ENCODE results near the gene DUSP19. TPM values are rescaled to one million over a fixed set of nuclear protein-coding genes. Genes with fewer than 3 reads are reported as not detected.

Gene DUSP19
- total and polyA plus RNA-seq, 2 of the 13 experiments (the other 11 are each of a cell fraction or from before 2014, with no cell fraction given): 1.3 to 1.9 TPM

DNA sequence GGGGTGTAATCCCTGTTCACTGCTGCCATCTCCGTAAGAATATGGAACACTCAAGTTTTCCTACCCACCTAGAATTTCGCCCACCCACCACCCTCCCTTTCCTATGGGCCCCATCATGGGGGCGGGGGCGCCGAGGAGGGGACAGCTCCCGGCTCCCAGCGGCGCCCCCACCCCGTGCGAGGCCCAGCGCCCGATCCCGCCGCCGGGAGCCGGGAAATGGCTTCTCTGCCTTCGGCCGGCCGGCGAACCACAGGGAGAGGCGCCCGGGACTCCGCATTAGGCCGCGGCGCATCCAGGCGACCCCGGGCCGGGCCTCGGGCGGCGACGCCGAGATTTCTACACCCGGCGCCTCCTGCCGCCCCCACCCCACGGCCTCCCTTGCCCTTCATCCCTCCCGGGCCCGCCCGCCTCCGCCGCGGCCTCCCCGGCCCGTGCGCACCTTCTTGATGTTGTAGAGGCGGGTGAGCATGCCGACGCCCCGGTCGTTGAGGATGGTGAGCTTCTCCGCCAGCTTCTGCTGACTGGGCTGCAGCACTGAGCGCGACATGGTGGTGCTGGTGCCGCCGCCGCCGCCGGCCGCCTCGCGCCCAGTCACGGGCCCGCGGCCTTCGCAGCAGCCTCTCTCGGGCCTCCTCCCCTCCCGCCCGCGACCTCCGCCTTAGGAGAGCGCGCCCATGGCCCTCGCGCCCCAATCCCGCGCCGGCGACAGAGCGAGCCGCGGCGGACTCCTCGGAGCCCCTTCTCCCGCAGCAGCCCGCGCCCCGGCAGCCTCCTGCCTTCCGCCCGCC lies 40.8 kb upstream of the DUSP19 start (continued):
- TF ChIP-seq, protein P1, sequence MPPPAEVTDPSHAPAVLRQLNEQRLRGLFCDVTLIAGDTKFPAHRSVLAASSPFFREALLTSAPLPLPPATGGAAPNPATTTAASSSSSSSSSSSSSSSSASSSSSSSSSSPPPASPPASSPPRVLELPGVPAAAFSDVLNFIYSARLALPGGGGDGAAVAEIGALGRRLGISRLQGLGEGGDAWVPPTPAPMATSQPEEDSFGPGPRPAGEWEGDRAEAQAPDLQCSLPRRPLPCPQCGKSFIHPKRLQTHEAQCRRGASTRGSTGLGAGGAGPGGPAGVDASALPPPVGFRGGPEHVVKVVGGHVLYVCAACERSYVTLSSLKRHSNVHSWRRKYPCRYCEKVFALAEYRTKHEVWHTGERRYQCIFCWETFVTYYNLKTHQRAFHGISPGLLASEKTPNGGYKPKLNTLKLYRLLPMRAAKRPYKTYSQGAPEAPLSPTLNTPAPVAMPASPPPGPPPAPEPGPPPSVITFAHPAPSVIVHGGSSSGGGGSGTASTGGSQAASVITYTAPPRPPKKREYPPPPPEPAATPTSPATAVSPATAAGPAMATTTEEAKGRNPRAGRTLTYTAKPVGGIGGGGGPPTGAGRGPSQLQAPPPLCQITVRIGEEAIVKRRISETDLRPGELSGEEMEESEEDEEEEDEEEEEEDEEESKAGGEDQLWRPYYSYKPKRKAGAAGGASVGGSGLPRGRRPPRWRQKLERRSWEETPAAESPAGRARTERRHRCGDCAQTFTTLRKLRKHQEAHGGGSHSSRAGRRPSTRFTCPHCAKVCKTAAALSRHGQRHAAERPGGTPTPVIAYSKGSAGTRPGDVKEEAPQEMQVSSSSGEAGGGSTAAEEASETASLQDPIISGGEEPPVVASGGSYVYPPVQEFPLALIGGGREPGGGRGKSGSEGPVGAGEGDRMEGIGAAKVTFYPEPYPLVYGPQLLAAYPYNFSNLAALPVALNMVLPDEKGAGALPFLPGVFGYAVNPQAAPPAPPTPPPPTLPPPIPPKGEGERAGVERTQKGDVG (CRISPR knock-in tag; IDR thresholded peaks at IDR 0.05; ENCODE audit: borderline replicate concordance): no peak
- TF ChIP-seq, protein P2, sequence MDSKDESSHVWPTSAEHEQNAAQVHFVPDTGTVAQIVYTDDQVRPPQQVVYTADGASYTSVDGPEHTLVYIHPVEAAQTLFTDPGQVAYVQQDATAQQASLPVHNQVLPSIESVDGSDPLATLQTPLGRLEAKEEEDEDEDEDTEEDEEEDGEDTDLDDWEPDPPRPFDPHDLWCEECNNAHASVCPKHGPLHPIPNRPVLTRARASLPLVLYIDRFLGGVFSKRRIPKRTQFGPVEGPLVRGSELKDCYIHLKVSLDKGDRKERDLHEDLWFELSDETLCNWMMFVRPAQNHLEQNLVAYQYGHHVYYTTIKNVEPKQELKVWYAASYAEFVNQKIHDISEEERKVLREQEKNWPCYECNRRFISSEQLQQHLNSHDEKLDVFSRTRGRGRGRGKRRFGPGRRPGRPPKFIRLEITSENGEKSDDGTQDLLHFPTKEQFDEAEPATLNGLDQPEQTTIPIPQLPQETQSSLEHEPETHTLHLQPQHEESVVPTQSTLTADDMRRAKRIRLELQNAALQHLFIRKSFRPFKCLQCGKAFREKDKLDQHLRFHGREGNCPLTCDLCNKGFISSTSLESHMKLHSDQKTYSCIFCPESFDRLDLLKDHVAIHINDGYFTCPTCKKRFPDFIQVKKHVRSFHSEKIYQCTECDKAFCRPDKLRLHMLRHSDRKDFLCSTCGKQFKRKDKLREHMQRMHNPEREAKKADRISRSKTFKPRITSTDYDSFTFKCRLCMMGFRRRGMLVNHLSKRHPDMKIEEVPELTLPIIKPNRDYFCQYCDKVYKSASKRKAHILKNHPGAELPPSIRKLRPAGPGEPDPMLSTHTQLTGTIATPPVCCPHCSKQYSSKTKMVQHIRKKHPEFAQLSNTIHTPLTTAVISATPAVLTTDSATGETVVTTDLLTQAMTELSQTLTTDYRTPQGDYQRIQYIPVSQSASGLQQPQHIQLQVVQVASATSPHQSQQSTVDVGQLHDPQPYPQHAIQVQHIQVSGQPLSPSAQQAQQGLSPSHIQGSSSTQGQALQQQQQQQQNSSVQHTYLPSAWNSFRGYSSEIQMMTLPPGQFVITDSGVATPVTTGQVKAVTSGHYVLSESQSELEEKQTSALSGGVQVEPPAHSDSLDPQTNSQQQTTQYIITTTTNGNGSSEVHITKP (CRISPR knock-in tag; IDR thresholded peaks at IDR 0.05; ENCODE audit: low read depth): no peak
- TF ChIP-seq ETV5 (CRISPR knock-in tag; IDR thresholded peaks at IDR 0.05; ENCODE audit: borderline replicate concordance) (0 out of 2 replicates have a peak, but pooled peaks have one; percentile 16), REL (CRISPR knock-in tag; conservative IDR thresholded peaks at IDR 0.05) (no peak), TCF7L2 (IDR thresholded peaks at IDR 0.05; ENCODE audit: low read depth, low read length) (no peak), ZNF337 (CRISPR knock-in tag; IDR thresholded peaks at IDR 0.05; ENCODE audit: borderline replicate concordance, low read depth) (no peak), ZNF451 (CRISPR knock-in tag; IDR thresholded peaks at IDR 0.05) (no peak), SSRP1 (CRISPR knock-in tag; IDR thresholded peaks at IDR 0.05) (no peak), IKZF4 (CRISPR knock-in tag; IDR thresholded peaks at IDR 0.05; ENCODE audit: borderline replicate concordance, low read depth, not compliant biosample characterization) (no peak), EED (CRISPR knock-in tag; IDR thresholded peaks at IDR 0.05) (peak; percentile 76; the same call in 1 of the 2 replicates), ARHGAP35 (CRISPR knock-in tag; IDR thresholded peaks at IDR 0.05; ENCODE audit: borderline replicate concordance) (no peak), ZNF446 (CRISPR knock-in tag; IDR thresholded peaks at IDR 0.05) (peak; percentile 79; the same call in 1 of the 2 replicates), KMT2B (CRISPR knock-in tag; IDR thresholded peaks at IDR 0.05) (0 out of 2 replicates have a peak, but pooled peaks have one; percentile 8), NR2F1 (CRISPR knock-in tag; IDR thresholded peaks at IDR 0.05) (no peak), NFIB (CRISPR knock-in tag; IDR thresholded peaks at IDR 0.05; ENCODE audit: borderline replicate concordance) (no peak), PAWR (CRISPR knock-in tag; IDR thresholded peaks at IDR 0.05; ENCODE audit: borderline replicate concordance) (no peak), GATA4 (IDR thresholded peaks at IDR 0.05; ENCODE audit: borderline replicate concordance, low read depth) (0 out of 2 replicates have a peak, but pooled peaks have one; percentile 19), TEAD2 (CRISPR knock-in tag; IDR thresholded peaks at IDR 0.05) (peak; percentile 69; the same call in 1 of the 2 replicates)
- TF ChIP-seq, protein P3, sequence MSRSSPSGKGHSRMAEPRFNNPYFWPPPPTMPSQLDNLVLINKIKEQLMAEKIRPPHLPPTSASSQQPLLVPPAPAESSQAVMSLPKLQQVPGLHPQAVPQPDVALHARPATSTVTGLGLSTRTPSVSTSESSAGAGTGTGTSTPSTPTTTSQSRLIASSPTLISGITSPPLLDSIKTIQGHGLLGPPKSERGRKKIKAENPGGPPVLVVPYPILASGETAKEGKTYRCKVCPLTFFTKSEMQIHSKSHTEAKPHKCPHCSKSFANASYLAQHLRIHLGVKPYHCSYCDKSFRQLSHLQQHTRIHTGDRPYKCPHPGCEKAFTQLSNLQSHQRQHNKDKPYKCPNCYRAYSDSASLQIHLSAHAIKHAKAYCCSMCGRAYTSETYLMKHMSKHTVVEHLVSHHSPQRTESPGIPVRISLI (CRISPR knock-in tag; IDR thresholded peaks at IDR 0.05; ENCODE audit: borderline replicate concordance): no peak; the same call in 1 of the 2 replicates
